HepG2 (cell line): Measurements from ENCODE around the gene CNBD2. TPM values are rescaled to one million over a fixed set of nuclear protein-coding genes. Genes with fewer than 3 reads are reported as not detected.

ENCODE experiments used
- FOXK1 ChIP-seq: sonication (generic); formaldehyde crosslinking; IDR thresholded peaks from 2 replicates; pipeline ENCODE4 v1.4.0; 2020; ENCODE audit warnings: low read depth, missing genetic modification reagents, borderline replicate concordance
- JUN ChIP-seq: sonication (generic); formaldehyde crosslinking; IDR thresholded peaks from 2 replicates; pipeline ENCODE4 v1.4.0; 2020; ENCODE audit warnings: mild to moderate bottlenecking, missing genetic modification reagents
- PAWR ChIP-seq: sonication (generic); formaldehyde crosslinking; IDR thresholded peaks from 2 replicates; pipeline ENCODE4 v1.4.0; 2020; ENCODE audit warnings: missing genetic modification reagents, mild to moderate bottlenecking, borderline replicate concordance
- RBAK ChIP-seq: sonication (generic); formaldehyde crosslinking; IDR thresholded peaks from 2 replicates; pipeline ENCODE4 v1.5.1; 2020; ENCODE audit warnings: mild to moderate bottlenecking, missing genetic modification reagents
- SIX1 ChIP-seq: sonication (generic); formaldehyde crosslinking; IDR thresholded peaks from 2 replicates; pipeline ENCODE4 v1.4.0; 2020; ENCODE audit warnings: missing genetic modification reagents, borderline replicate concordance
- SIX4 ChIP-seq: sonication (generic); formaldehyde crosslinking; IDR thresholded peaks from 2 replicates; pipeline ENCODE4 v1.4.0; 2020; ENCODE audit warnings: missing genetic modification reagents
- SYNCRIP ChIP-seq: fragments of 200-400 bp; formaldehyde crosslinking; IDR thresholded peaks from 2 replicates; pipeline ENCODE4 v1.6.1; 2018; ENCODE audit warnings: mild to moderate bottlenecking, low read depth, low read length; ENCODE audit not compliant: insufficient read depth
- U2AF2 ChIP-seq: fragments of 200-400 bp; formaldehyde crosslinking; IDR thresholded peaks from 2 replicates; pipeline ENCODE4 v1.6.1; 2017; ENCODE audit warnings: low read depth, mild to moderate bottlenecking, low read length
- ZFAT ChIP-seq: sonication (generic); formaldehyde crosslinking; conservative IDR thresholded peaks from 2 replicates; pipeline ENCODE4 v1.8.1; 2023; ENCODE audit warnings: missing genetic modification reagents, inconsistent platforms
- ZFP90 ChIP-seq: sonication (generic); formaldehyde crosslinking; IDR thresholded peaks from 2 replicates; pipeline ENCODE4 v1.8.0; 2022; ENCODE audit warnings: missing genetic modification reagents, mild to moderate bottlenecking, inconsistent platforms, borderline replicate concordance
- ZNF138 ChIP-seq: sonication (generic); formaldehyde crosslinking; IDR thresholded peaks from 2 replicates; pipeline ENCODE4 v1.5.0; 2020; ENCODE audit warnings: mild to moderate bottlenecking, low read depth, missing genetic modification reagents
- ZNF160 ChIP-seq: sonication (generic); formaldehyde crosslinking; IDR thresholded peaks from 2 replicates; pipeline ENCODE4 v1.8.0; 2022; ENCODE audit warnings: mild to moderate bottlenecking, inconsistent platforms, missing genetic modification reagents
- ZNF263 ChIP-seq: sonication (generic); formaldehyde crosslinking; IDR thresholded peaks from 2 replicates; pipeline ENCODE4 v1.4.0; 2020; ENCODE audit warnings: missing genetic modification reagents
- ZNF326 ChIP-seq: sonication (generic); formaldehyde crosslinking; IDR thresholded peaks from 2 replicates; pipeline ENCODE4 v1.4.0; 2020; ENCODE audit warnings: missing genetic modification reagents, borderline replicate concordance
- ZNF530 ChIP-seq: sonication (generic); formaldehyde crosslinking; IDR thresholded peaks from 2 replicates; pipeline ENCODE4 v1.5.0; 2020; ENCODE audit warnings: low read depth, mild to moderate bottlenecking, missing genetic modification reagents
- ZNF605 ChIP-seq: sonication (generic); formaldehyde crosslinking; IDR thresholded peaks from 2 replicates; pipeline ENCODE4 v1.8.0; 2022; ENCODE audit warnings: mild to moderate bottlenecking, missing genetic modification reagents
- polyA plus RNA-seq, 8 experiments: library from polyadenylated mRNA; depleted of rRNA in 3 of 8; stranded (reverse) in 7 of 8; unstranded in 1 of 8; fragments of >200 nt; fragmentation: Illumina TruSeq in 4 of 8; extraction: Trizol in 4 of 8; gene quantifications; 2 replicates each; pipeline versions ENCODE4 v1.2.1 to v1.2.3, GENCODE V29; 2011 to 2016; ENCODE audit warnings: low read depth in 4 of 8, missing spikeins in 1 of 8, mixed read lengths in 1 of 8; ENCODE audit not compliant: insufficient read depth in 1 of 8
- total RNA-seq, 5 experiments: library from RNA; depleted of rRNA; stranded (reverse); fragments of >200 nt; fragmentation: Illumina TruSeq; extraction: Trizol; gene quantifications; 2 replicates each; pipeline ENCODE4 v1.2.3, GENCODE V29; 2016; ENCODE audit warnings: low read depth in 1 of 5
- TF ChIP-seq, protein P1 (sequence below): sonication (generic); formaldehyde crosslinking; IDR thresholded peaks from 2 replicates; pipeline ENCODE4 v1.8.0; 2022; ENCODE audit warnings: low read depth, missing genetic modification reagents
- TF ChIP-seq, protein P2 (sequence below): sonication (generic); formaldehyde crosslinking; conservative IDR thresholded peaks from 2 replicates; pipeline ENCODE4 v1.8.0; 2022; ENCODE audit warnings: mild to moderate bottlenecking, moderate library complexity, missing genetic modification reagents
- TF ChIP-seq, protein P3 (sequence below): sonication (generic); formaldehyde crosslinking; IDR thresholded peaks from 2 replicates; pipeline ENCODE4 v1.5.1; 2020; ENCODE audit warnings: missing genetic modification reagents, mild to moderate bottlenecking, borderline replicate concordance
- TF ChIP-seq, protein P4 (sequence below): sonication (generic); formaldehyde crosslinking; IDR thresholded peaks from 2 replicates; pipeline ENCODE4 v1.4.0; 2020; ENCODE audit warnings: missing genetic modification reagents, borderline replicate concordance

CNBD2 gene
- total and polyA plus RNA-seq, 2 of the 13 experiments (the other 11 are each of a cell fraction or from before 2014, with no cell fraction given): 12.4 to 22.8 TPM

DNA sequence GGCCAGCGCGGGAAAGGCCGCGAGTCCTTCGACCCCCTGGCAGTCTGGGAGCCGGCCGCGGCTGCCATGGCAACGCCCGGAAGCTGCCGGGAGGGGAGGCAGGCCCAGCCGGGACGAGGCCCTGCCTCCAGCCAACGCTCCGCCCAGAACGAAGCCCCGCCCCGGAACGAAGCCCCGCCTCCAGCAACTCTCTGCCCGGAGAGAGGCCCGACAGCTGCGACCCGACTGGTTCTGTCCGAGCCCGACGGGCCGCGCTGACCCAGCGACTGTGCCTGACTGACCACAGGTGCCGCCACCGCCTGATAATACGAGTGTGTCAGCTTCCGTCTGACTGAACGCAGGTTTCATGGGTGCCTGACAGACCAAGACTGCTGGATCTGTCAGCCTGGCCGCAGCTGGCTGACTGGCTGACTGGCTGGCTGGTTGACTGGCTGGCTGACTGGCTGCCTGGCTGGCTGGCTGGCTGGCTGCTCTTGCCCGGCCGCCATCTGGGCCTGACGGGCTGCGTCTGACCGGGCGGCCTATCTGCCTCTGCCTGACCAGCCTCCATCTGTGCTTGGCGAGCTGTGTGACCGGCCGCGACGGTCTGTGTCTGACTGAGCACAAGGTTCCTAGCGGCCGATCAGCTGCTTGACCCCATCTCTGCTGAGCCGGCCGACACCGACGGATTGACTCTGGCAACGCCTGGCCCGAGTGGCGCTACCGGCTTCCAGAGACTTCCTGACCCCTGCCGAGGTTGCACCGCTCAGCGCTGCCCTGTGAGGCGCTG, 96.5 kb downstream of the CNBD2 start (continued):
- TF ChIP-seq, protein P1, sequence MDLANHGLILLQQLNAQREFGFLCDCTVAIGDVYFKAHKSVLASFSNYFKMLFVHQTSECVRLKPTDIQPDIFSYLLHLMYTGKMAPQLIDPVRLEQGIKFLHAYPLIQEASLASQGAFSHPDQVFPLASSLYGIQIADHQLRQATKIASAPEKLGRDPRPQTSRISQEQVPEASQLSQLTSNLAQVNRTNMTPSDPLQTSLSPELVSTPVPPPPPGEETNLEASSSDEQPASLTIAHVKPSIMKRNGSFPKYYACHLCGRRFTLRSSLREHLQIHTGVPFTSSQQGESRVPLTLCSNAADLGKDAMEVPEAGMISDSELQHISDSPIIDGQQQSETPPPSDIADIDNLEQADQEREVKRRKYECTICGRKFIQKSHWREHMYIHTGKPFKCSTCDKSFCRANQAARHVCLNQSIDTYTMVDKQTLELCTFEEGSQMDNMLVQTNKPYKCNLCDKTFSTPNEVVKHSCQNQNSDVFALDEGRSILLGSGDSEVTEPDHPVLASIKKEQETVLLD (CRISPR knock-in tag): no peak
- 0 out of 2 replicates have a peak, but pooled peaks have one; percentile 49 for TF ChIP-seq ZNF160 (CRISPR knock-in tag)
- TF ChIP-seq ZNF326 (CRISPR knock-in tag): no peak
- TF ChIP-seq SIX4: no peak
- TF ChIP-seq RBAK: peak; percentile 50; the same call in 1 of the 2 replicates
- 0 out of 2 replicates have a peak, but pooled peaks have one; percentile 91 for TF ChIP-seq ZNF138 (CRISPR knock-in tag)
- TF ChIP-seq, protein P2, sequence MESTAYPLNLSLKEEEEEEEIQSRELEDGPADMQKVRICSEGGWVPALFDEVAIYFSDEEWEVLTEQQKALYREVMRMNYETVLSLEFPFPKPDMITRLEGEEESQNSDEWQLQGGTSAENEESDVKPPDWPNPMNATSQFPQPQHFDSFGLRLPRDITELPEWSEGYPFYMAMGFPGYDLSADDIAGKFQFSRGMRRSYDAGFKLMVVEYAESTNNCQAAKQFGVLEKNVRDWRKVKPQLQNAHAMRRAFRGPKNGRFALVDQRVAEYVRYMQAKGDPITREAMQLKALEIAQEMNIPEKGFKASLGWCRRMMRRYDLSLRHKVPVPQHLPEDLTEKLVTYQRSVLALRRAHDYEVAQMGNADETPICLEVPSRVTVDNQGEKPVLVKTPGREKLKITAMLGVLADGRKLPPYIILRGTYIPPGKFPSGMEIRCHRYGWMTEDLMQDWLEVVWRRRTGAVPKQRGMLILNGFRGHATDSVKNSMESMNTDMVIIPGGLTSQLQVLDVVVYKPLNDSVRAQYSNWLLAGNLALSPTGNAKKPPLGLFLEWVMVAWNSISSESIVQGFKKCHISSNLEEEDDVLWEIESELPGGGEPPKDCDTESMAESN (CRISPR knock-in tag): peak; percentile 84; the same call in 1 of the 2 replicates
- no peak for TF ChIP-seq ZNF530 (CRISPR knock-in tag)
- no peak for TF ChIP-seq PAWR (CRISPR knock-in tag)
- TF ChIP-seq, protein P3, sequence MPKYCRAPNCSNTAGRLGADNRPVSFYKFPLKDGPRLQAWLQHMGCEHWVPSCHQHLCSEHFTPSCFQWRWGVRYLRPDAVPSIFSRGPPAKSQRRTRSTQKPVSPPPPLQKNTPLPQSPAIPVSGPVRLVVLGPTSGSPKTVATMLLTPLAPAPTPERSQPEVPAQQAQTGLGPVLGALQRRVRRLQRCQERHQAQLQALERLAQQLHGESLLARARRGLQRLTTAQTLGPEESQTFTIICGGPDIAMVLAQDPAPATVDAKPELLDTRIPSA: no peak
- TF ChIP-seq U2AF2: peak; percentile 96
- TF ChIP-seq ZNF263 (CRISPR knock-in tag): peak; percentile 25; the same call in 1 of the 2 replicates
- no peak for TF ChIP-seq ZFP90 (CRISPR knock-in tag)
- no peak for TF ChIP-seq ZFAT (CRISPR knock-in tag)
- no peak for TF ChIP-seq SIX1 (CRISPR knock-in tag)
- TF ChIP-seq, protein P4, sequence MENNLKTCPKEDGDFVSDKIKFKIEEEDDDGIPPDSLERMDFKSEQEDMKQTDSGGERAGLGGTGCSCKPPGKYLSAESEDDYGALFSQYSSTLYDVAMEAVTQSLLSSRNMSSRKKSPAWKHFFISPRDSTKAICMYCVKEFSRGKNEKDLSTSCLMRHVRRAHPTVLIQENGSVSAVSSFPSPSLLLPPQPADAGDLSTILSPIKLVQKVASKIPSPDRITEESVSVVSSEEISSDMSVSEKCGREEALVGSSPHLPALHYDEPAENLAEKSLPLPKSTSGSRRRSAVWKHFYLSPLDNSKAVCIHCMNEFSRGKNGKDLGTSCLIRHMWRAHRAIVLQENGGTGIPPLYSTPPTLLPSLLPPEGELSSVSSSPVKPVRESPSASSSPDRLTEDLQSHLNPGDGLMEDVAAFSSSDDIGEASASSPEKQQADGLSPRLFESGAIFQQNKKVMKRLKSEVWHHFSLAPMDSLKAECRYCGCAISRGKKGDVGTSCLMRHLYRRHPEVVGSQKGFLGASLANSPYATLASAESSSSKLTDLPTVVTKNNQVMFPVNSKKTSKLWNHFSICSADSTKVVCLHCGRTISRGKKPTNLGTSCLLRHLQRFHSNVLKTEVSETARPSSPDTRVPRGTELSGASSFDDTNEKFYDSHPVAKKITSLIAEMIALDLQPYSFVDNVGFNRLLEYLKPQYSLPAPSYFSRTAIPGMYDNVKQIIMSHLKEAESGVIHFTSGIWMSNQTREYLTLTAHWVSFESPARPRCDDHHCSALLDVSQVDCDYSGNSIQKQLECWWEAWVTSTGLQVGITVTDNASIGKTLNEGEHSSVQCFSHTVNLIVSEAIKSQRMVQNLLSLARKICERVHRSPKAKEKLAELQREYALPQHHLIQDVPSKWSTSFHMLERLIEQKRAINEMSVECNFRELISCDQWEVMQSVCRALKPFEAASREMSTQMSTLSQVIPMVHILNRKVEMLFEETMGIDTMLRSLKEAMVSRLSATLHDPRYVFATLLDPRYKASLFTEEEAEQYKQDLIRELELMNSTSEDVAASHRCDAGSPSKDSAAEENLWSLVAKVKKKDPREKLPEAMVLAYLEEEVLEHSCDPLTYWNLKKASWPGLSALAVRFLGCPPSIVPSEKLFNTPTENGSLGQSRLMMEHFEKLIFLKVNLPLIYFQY (CRISPR knock-in tag): peak; percentile 100
- TF ChIP-seq FOXK1 (CRISPR knock-in tag): no peak
- TF ChIP-seq JUN: no peak
- peak; percentile 93 for TF ChIP-seq ZNF605 (CRISPR knock-in tag)
- TF ChIP-seq SYNCRIP: no peak
